ENCODE data around the gene YTHDF1.
"Not testable (repeated sequence)": the region's sequence is repeated elsewhere in the genome, so short reads cannot be mapped to it uniquely, and the experiment has no call there.

Gene YTHDF1

DNA sequence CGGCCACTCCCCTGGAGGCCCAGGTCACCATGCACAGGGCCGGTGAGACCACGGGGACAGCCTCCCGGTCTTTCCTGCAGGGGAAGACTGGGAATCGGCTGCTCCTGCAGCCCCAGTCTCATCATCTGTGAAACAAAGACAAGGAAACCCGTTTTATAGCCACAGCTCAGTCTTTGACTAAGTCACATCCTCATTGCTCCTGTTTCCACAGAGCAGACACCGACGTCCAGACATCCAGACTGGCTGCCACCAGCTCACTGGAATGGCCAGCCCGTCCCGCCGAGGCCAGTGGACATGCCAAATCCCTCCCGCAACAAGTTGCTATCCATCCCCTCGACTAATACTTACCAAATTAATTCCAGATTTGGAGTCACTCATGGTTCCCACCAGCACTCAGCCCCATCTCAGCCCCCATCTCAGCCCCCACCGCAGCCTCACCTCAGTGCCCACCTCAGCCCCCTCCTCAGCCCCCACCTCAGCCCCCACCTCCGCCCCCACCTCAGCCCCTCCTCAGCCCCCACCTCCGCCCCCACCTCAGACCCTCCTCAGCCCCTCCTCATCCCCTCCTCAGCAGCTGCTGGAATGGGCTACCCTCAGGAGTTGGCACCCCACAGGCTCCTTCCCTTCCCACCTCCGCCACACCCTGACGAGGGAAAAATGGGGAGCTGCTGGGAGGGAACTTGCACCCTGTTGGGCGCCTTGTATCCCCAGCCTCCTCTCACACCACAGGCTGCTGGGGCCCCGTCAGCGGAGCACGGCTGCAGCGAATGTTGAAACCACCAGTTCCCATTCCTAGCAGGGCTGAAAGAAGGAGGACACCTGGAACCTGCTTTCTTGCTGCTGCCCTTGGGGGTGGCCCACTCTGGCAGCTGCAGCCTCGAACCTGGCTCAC, 48.7 kb downstream of the YTHDF1 start:
- DNase-seq = no peak

DNA sequence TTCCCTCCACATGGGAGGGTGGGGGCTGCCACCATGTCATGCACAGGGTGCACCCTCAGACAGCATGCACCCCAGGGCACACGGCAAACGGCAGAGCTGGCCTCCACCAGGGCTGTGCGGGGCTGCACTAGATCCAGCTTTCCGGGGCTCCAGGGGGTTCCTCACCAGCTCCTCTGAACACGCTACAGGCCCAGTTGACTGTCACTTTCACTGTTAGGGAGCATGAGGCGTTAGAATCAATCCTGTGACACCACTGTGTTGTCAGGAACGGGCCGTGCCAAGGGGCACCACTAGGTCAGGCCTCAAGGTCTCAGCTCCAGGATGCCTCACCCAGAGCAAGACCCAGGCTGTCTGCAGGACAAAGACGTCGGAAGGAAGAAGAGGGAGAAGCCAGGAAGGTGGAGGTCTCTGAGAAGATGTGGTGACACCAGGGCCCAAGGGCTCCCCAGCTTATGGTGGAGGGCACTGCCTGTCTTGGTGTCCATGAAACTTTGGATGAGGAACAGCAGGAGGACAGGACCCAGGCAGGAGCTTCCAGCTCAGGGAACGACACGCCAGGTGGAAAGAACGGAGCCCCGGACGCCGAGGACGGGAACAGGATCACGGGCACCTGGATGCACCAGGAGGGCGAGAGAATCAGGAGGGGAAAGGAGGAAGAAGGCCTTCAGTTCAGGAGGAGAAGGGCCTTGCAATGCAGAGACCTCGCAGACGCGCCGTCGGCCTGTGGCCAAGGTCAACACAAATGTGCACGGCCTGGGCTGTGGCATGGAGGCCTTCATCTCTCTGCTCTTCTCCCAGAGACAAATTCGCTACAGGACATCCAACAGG, 49.5 kb downstream of the YTHDF1 start:
- no peak for DNase-seq

DNA sequence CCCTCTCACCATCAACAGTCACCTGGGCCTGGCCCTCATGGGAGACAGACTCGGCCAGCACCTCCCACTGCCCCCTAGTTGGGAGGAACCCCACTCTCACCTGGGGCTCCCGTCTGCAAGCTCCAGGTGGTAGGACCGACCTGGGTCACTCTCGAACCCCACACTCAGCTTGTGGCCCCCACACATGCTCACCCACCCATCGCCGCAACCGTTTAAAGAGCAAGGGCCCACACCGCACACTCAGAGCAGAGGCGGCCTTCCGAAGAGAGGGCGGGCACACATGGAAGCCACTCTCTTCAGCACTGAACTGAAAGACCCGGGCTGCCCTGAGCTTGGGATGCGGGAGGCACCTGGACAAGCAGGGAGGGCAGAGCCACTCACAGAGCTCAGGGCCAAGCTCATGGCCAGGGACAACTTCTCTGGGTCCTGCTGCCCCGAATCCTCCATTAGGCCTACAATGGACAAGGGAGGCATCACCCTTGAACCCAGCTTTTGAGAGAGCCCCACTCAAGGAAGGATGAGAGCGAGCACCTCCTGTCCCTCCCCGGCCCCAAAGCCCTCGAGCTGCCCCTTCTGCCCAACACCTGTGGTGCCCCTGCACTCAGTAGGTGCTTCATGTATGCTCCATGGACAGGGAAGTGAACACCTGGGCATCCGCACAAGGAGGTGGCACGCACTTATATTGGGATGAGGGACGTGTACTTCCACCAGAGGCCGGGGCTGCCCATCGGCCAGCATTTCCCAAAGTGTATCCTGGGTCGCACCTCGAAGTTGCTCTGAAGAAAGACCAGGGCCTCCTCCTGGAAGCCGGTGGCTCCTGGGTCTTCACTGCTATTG, 50.4 kb downstream of the YTHDF1 start:
- DNase-seq = no peak

DNA sequence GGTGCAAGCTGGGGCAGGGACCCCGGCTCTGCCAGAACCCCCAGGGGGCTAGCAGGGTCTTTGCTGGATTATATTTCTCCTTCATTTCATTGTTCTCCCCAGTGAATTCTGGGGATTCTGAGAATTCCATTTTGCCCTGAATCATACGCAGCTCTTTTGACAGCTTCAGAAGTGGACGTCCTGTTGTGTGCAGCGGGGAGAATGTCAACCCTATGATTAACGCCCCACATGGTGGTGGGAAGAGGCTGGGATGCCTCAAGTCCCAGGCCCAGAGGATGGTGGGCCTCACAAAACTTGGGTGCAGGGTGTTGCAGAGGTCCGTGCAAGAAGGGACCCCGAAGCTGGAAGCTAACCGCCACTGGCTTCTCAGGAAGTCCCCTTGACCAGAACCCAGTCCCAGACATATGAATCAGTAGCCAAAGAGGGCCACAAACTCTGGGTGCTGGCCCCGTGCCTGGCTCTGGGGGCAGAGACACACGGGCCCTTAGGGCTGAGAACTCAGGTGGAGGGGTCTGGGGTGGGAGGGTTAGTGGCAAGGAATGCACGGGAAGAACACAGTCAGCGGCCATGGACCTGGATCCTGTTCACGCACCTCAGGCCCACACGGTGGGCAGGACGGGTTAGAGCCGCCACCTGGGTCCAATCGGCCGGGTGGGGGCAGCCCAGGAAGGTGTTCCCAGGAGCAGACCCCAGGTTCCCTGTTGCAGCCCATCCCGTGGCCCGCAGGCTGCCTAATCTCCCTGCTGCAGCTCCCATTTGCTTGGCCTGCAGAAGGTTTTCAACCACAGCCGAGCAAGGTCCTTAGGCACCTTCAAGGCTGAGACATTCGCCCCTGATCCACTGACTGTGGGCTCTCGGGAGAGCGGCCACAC, 51.2 kb downstream of the YTHDF1 start:
- DNase-seq = no peak

DNA sequence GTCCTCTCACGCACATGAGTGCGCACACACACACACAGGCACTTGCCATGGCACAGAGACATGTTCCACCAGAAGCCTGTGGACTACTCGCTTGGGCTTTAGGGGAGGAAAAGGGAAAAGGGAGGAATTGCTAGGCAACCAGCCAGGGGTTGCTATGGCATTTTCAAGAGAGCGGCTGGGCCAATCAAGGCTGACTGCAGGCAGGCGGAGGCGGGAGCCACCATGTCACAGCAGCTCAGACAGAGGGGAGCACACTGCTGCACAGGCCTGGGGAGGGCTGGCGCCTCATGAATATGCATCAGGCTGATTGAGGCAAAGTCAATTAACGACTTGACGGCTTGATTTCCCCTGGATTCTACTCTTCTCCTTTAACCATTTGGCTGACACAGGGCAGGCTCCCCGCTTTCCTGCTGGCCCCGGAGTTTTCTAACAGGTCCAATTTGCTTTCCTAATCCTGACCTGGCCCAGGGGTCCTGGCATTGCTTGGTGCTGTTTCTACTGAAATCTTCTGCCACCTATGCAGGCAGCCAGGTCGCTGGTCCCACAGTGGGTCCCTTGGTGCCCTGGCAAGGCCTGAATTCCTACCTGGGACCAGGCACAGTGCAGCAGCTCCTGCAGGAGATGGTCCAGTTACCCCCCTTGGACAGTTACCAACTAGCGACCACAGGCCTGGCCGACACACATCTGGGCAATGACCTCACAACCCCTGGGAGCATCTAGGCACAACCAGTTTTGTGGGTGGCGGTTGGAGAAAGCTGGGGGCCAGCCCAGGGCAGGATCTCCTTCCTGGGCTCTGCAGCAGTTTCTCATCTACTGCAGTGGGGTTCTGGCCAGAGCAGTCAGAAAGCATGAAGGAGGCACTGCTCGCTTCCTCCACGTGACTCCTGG, 52.1 kb downstream of the YTHDF1 start:
- DNase-seq = no peak

DNA sequence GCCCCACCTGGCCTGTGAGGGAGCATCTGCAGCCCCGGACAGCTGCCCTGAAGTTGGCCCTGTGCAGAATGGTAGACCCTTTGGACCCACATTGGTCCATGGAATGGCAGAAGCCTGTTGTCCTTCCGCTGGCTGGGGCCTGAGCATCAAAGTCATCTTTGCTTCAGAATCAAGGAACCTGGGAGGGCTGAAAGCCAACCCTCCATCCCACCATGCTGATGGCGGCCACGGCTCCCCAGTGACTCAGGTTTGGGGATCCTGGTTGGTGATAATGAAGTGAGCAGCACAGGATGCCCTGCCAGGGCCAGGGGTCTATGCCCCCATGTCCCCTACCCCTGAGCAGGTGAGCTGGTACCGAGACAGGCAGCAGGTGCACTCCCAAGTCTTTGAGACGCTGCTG, 52.8 kb downstream of the YTHDF1 start:
- no peak for DNase-seq

DNA sequence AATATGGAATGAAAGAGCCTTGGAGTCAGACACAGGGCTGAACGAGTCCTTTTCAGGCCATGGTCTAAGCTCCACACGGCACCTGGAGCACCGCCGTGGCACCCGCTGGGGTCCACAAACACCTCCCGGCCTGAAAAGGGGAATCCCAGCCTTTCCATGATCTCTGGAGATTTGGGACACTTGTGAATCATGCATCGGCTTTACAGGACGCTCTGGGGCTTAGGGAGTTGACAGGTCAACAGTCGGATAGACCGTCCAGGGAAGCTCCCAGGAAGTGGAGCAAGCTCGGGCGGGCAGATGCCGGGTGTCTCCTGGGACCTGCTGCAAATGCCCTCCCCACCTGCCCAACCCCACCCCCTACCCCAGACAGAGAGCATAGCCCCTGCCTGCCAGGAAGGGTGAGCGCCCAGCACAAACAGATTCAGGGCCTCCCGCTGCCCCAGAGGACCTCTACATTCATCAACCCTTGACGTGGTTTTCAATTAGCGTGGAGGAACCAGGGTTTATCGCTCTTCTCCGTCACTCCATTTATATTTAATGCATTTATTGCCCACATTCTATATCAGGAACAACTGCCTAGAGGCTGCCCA, 53.6 kb downstream of the YTHDF1 start:
- no peak for DNase-seq

DNA sequence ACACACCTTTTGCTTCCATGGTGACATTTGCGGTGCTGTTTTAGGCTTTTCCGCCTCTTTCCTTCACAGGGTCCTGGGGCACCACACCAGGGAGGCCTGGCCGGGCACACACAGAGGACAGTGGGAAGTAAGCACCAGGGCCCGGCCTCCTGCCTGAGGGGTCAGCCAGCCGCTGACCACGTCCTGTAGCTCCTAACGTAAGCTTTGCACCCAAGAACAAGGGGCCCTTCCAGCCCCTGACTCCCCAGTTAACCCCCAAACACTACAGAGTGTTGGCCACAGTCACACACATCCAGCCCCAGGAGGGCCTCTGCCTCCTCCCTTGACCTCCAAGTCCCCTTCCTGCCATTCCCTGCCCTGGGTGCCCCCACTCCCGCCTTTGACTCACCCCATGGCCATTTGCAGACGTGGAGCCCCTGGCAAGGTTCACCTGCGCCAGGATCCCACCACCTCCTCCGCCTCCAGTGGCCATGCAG, 54.7 kb downstream of the YTHDF1 start:
- DNase-seq = no peak

DNA sequence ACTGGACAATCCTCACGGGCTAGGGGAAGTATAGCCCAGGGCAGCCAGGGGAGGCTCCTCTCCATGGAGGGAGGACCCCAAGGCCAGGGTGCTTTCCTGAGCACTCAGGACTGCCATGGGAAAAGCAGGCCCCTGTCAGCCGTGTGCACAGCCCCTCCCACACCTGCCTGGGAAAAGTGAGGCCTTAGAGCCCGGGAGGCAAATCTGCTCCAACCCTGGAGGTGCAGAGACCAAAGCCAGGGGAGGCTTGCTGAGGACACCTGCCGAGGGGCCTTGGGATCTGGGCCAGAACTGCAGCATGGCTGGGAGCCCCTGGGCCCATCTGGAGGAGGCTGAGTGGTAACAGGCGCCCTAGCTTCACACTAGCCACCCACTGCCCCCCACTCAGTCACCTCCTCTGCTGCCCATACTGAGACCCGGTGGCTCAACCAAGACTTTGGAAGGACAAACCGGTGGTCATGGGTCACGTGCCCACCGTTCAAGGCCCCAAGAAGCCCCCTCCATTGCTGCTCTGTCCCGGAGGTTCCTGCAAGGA, 55.2 kb downstream of the YTHDF1 start:
- no peak for DNase-seq

DNA sequence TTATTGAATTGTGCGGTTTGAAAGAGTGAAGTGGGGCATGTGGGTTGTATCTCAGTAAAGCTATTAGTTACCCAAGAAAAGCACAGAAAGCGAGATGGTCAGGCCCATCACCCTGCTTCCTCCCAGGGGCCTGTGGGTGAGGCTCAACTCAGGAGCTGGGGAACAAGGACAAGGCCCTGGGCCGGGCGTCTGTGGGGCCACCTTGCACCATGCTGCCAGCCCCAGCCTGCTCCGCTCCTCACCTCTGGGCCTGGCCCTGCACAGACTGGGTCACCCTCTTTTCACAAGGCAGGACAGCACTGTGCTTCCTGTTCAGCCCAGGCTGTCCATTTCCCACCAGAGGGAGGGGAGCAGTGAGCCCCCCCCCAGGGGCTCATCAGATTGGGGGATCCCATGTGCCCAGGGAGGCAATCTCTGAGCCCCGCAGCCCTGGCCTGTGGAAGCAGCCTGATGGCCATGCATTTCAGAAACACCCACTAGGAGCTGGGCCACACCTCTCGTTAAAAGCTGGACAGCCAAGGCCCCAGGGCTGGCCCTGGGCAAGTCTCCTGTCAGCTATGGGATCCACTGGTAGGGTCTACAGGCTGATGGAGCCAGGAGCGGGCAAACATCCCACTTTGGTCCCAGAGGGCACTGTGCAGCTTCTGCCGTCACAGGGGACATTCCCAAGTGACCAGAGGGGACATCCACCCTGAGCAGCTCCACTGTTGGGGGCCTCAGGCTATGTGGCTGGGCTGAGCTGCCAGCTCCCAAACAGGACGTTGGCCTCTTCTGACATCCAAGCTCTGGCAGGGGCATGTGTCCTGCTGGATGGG, 55.9 kb downstream of the YTHDF1 start:
- DNase-seq = no peak

DNA sequence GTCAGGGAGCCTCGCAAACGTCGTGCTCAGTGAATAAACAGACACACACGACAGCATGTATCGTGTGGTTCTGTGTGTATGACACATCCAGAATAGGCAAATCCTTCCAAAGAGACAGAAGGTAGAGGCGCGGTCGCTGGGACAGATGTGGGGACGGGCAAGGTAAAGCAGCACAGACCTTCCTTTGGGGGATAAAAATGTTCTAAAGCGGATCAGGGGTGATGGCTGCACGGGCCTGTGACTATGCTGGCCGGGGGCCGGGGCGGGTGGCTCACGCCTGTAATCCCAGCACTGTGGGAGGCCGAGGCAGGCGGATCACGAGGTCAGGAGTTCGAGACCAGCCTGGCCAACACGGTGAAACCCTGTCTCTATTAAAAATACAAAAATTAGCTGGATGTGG, 56.7 kb downstream of the YTHDF1 start:
- DNase-seq = not testable (repeated sequence)

DNA sequence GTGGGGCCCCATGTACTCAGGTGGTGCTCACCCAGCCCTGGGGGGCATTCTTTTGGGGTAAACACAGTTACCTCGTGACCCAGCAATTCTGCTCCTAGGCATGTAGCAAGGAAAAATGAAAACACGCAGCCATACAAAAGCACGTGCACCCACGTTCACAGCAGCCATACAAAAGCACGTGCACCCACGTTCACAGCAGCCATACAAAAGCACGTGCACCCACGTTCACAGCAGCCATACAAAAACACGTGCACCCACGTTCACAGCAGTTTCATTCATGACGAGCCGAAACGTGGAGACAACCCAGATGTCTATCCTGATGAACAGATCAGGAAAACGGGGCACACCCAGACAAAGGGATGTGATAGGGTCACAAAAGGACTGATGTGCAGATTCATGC, 57.1 kb downstream of the YTHDF1 start:
- DNase-seq = no peak

DNA sequence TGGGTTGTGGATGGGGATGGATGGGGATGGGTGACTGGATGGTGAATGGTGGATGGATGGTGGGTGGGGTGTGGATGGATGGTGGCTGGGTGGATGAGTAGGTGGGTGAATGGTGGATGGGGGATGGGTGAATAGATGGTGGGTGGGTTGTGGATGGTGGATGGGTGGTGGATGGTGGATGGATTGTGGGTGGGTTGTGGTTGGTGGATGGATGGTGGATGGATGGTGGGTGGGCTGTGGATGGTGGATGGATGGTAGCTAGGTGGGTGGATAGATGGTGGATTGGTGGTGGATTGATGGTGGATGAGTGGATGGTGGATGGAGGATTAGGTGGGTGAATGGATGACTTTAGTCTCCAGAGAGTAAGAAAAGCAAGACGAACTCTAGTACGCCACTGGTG, 57.6 kb downstream of the YTHDF1 start:
- no peak for DNase-seq

DNA sequence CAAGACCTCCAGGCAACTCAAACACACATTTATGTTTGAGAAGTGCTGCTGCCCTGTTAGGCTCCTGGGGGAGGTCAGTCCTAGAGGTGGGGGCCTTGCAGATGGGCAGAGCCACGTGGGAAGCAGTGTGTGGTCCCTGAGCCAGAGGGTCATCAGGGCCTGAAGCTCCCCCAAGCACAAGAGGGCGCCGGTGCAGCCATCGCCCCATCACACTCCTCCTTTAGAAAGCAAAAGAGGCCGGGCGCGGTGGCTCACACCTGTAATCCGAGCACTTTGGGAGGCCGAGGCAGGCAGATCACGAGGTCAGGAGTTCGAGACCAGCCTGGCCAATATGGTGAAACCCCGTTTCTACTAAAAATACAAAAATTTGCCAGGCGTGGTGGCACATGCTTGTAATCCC, 58.5 kb downstream of the YTHDF1 start:
- DNase-seq = not testable (repeated sequence)

DNA sequence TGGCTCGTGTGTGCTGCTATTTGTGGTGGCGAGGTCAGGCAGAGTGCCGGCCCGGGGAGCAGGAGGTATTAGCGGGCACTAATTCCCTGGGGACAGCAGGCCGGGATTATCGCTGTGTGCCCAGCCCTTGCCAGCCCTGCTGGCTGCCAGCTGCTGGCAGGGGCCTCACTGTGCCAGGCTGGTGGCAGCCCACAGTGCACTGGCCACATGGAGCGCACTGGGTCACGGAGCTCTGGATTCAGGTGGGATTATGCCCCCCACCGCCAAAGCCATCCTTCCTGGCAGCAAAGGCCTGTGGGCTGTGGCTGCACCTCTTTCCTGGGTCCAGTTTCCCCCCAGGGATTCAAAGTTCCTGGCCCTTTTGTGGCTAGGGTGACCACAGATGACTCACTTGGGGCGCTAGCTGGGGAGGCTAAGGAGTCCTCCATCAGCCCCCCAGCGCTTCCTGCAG, 59.7 kb downstream of the YTHDF1 start:
- DNase-seq = no peak

DNA sequence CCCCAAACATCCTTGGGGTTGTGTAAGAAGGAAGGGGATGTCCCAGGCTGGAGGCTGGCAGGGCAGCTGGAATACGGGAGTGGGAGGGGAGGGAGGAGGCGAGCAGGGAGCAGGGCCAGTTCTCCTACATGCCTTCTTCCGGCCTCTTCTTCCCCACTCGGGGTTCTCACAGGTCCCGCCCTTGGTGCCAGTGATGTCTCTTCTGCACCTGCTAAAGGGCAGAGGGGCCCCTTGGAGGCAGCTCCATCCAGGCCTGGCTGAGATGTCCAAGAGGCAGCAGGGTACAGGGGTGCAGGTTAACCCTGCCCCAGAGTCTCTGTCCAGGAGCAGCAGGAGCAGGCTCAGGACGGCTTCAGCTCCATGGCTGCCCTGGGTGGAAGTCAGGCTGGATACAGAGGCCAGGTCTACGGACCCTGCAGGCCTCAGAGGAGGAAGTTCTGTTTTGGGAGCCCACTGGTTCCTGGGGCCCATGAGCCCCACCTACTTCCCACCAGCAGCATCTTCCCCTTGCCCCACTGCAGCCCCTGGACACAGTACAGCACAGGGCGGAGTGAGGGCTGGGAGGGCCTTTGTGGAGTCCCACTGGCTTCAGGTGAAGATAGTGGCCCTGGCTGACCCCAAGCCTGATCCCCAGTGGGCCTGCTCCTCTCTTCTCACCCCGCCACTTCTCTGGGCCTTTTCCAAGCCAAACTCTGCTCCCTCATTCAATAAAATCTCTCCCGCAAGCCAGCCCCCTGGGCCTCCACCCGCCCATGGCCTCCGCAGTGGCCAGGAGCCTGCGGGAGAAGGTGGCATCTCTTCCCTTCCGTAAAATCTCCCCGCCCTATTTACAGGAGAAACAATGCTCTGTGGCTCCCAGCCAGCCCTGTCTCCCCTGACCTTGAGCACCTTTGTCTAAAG, 60.4 kb downstream of the YTHDF1 start:
- no peak for DNase-seq

DNA sequence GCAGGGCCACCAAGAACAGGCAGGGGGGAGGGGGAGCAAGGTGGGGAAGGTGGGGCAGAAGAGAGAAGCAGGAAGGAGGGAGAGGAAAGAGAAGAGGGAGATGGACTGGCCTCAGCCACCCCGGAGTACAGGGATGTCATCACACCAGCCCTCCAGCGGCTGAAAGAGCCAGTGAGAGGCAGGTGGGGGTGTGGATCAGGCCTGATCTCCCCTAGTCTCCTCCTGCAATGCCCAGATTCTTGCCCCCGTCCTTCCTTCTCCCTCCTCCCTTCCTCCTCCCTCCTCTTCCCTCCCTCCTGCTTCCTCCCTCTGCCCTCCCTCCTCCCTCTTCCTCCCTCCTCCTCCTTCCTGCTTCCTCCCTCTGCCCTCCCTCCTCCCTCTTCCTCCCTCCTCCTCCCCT, 61.5 kb downstream of the YTHDF1 start:
- no peak for DNase-seq

Data from COR-L47 (cell line).